DND-41 (cell line): Measurements from ENCODE around the gene CELF5.

Source experiments
- ATAC-seq: fragments of 200-7000 bp; cut with Tn5 transposase; 3 replicates; pipeline ENCODE4 v1.9.1; 2021; ENCODE audit warnings: low read depth; ENCODE audit not compliant: insufficient read depth
- DNase-seq: peaks from one replicate; pipeline ENCODE4 v3.0.0-alpha.2; 2020
- H2AFZ ChIP-seq: 2 replicates; pipeline ENCODE4 v1.6.0; 2012; ENCODE audit warnings: low read depth, low read length
- H3K27ac ChIP-seq: 2 replicates; pipeline ENCODE4 v1.5.1; 2012; ENCODE audit warnings: low read length, inconsistent platforms
- H3K27me3 ChIP-seq: fragments of 200-600 bp; sonication (generic); 2 replicates; pipeline ENCODE4 v1.6.0; 2012; ENCODE audit warnings: low read length, mild to moderate bottlenecking, inconsistent platforms; ENCODE audit not compliant: insufficient read depth, poor library complexity
- H3K36me3 ChIP-seq: 2 replicates; pipeline ENCODE4 v1.5.1; 2012; ENCODE audit warnings: low read length, inconsistent platforms; ENCODE audit not compliant: insufficient read depth
- H3K4me1 ChIP-seq: 2 replicates; pipeline ENCODE4 v1.5.1; 2012; ENCODE audit warnings: mild to moderate bottlenecking, low read length; ENCODE audit not compliant: insufficient read depth
- H3K4me2 ChIP-seq: 2 replicates; pipeline ENCODE4 v1.6.0; 2012; ENCODE audit warnings: mild to moderate bottlenecking, moderate library complexity, low read length, inconsistent platforms; ENCODE audit not compliant: insufficient read depth
- H3K4me3 ChIP-seq, 2 experiments: fragments of 200-600 bp in 1 of 2; shearing (Covaris generic) in 1 of 2; 2 replicates each; pipeline ENCODE4 v1.5.1; 2012 to 2016; ENCODE audit warnings: inconsistent platforms in 2 of 2, low read length in 2 of 2, mild to moderate bottlenecking in 2 of 2, low read depth in 1 of 2, moderate library complexity in 1 of 2
- H3K79me2 ChIP-seq: 2 replicates; pipeline ENCODE4 v1.6.0; 2012; ENCODE audit warnings: low read length, inconsistent platforms; ENCODE audit not compliant: insufficient read depth
- H3K9ac ChIP-seq: 2 replicates; pipeline ENCODE4 v1.6.0; 2012; ENCODE audit warnings: low read depth, mild to moderate bottlenecking, inconsistent platforms, low read length, moderate library complexity
- H3K9me3 ChIP-seq: 2 replicates; pipeline ENCODE4 v1.5.1; 2012; ENCODE audit warnings: low read length, moderate library complexity, mild to moderate bottlenecking, inconsistent platforms; ENCODE audit not compliant: insufficient read depth, severe bottlenecking
- H4K20me1 ChIP-seq: 2 replicates; pipeline ENCODE4 v1.6.0; 2012; ENCODE audit warnings: low read length; ENCODE audit not compliant: insufficient read depth
- CTCF ChIP-seq: IDR thresholded peaks from 2 replicates; pipeline ENCODE4 v1.5.1; 2012; ENCODE audit warnings: borderline replicate concordance, low read length, moderate library complexity, mild to moderate bottlenecking; ENCODE audit not compliant: poor library complexity, severe bottlenecking; ENCODE audit errors: extremely low read depth
- EZH2 ChIP-seq: IDR thresholded peaks from 3 replicates; pipeline ENCODE4 v1.6.1; 2012; ENCODE audit warnings: borderline replicate concordance, low read depth, mild to moderate bottlenecking, moderate library complexity, low read length, inconsistent platforms; ENCODE audit not compliant: severe bottlenecking

CELF5 gene

DNA sequence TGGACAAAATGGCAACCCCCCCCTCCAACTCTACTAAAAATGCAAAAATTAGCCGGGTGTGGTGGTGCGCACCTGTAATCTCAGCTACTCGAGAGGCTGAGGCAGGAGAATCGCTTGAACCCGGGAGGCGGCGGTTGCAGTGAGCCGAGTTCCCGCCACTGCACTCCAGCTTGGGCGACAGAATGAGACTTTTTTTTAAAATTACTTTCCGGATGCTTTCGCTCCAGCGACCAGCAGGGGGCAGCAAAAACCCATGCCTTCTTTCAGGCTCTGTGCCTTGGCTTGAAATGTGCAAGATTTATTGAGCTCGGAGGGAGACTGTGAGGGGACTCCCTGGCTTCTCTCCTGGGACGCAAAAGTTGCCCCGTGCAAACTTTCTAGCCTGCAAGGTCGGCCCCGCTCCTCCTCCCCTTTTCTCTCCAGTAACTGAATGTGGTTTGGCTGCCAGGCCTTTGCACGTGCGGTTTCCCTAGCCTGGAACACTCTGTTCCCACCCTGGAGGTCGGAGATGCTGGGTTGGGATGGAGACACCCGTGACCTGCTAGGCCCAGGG, 80.5 kb downstream of the CELF5 start:
- H3K27ac ChIP-seq, result no peak overlapping the region
- no peaks in the 10 kb centered on the region for H3K36me3 ChIP-seq
- no peaks in the 10 kb centered on the region; the same call in 1 of the 2 replicates for H3K4me1 ChIP-seq
- no peak overlapping the region for H3K9ac ChIP-seq
- ATAC-seq (peak; percentile 75), DNase-seq (peak; percentile 84)
- no peaks in the 10 kb centered on the region for H4K20me1 ChIP-seq
- H3K4me2 ChIP-seq, result no peak overlapping the region
- peaks cover 3% of the 10 kb centered on the region for H3K9me3 ChIP-seq
- no peak overlapping the region for H2AFZ ChIP-seq
- H3K4me3 ChIP-seq, result no peak overlapping the region
- no peaks in the 10 kb centered on the region for H3K27me3 ChIP-seq
- H3K79me2 ChIP-seq, result no peaks in the 10 kb centered on the region
- TF ChIP-seq CTCF, result peak; percentile 88
- no peak for TF ChIP-seq EZH2

- Histone ChIP-seq H3K36me3 (no peaks in the 10 kb centered on the region), H3K4me3 (no peak overlapping the region), H4K20me1 (0 out of 2 replicates have a peak, but pooled peaks cover 2% of the 10 kb centered on the region), H3K9ac (no peak overlapping the region), H2AFZ (no peak overlapping the region), H3K4me1 (no peaks in the 10 kb centered on the region; the same call in 1 of the 2 replicates), H3K27ac (no peak overlapping the region), H3K9me3 (no peaks in the 10 kb centered on the region), H3K79me2 (no peaks in the 10 kb centered on the region), H3K4me2 (no peak overlapping the region), H3K27me3 (no peaks in the 10 kb centered on the region)
- no peak for TF ChIP-seq EZH2
- TF ChIP-seq CTCF, result no peak
- DNase-seq (no peak), ATAC-seq (no peak)
Observed at GRCh38 chr19:3309724-3310123, 85.3 kb downstream of the CELF5 start.

DNA sequence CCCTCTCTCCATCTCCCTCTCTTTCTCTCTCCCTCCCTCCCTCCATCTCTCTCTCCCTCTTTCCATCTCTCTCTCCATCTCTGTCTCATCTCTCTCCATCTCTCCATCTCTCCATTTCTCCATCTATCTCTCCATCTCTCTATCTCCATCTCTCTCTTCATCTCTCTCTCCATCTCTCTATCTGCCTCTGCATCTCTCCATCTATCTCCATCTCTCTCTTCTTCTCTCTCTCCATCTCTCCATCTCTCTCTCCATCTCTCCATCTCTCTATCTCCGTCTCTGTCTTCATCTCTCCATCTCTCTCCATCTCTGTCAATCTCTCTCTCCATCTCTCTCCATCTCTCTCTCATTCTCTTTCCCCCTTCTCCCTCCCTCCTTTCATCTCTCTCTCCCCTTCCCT, 85.8 kb downstream of the CELF5 start:
- Histone ChIP-seq H3K4me2 (no peak overlapping the region), H3K4me1 (no peaks in the 10 kb centered on the region), H3K9me3 (no peaks in the 10 kb centered on the region), H3K27ac (no peak overlapping the region), H3K79me2 (no peaks in the 10 kb centered on the region), H2AFZ (no peak overlapping the region), H4K20me1 (0 out of 2 replicates have a peak, but pooled peaks cover 2% of the 10 kb centered on the region), H3K27me3 (no peaks in the 10 kb centered on the region), H3K4me3 (no peak overlapping the region), H3K36me3 (no peaks in the 10 kb centered on the region), H3K9ac (no peak overlapping the region)
- no peak for ATAC-seq
- no peak for DNase-seq
- TF ChIP-seq EZH2 (no peak), CTCF (no peak)

DNA sequence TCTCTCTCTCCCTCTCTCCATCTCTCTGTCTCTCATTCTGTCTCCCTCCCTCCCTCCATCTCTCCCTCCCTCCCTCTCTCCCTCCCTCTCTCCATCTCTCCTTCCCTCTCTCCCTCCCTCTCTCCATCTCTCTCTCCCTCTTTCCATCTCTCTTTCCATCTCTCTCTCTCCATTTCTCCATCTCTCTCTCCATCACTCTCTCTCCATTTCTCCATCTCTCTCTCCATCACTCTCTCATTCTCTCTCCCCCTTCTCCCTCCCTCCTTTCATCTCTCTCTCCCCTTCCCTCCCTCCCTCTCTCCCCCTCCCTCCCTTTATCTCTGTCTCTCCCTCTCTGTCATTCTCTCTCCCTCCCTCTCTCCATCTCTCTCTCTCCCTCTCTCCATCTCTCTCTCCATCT, 86.2 kb downstream of the CELF5 start:
- H3K27me3 ChIP-seq, result no peaks in the 10 kb centered on the region
- H3K36me3 ChIP-seq, result no peaks in the 10 kb centered on the region
- DNase-seq (no peak), ATAC-seq (no peak)
- no peaks in the 10 kb centered on the region for H3K9me3 ChIP-seq
- H3K9ac ChIP-seq, result no peak overlapping the region
- H3K4me2 ChIP-seq, result no peak overlapping the region
- H3K4me3 ChIP-seq, result no peak overlapping the region
- H2AFZ ChIP-seq, result no peak overlapping the region
- TF ChIP-seq EZH2, result no peak
- TF ChIP-seq CTCF, result no peak
- no peak overlapping the region for H3K27ac ChIP-seq
- H3K4me1 ChIP-seq, result no peaks in the 10 kb centered on the region
- H3K79me2 ChIP-seq, result no peaks in the 10 kb centered on the region
- 0 out of 2 replicates have a peak, but pooled peaks cover 2% of the 10 kb centered on the region for H4K20me1 ChIP-seq
